ENCODE measurements around the gene PDHB.

Gene PDHB

GRCh38 chr3:58434990-58435389 lies 1.4 kb upstream of the PDHB start:
- DNase-seq: no peak

- DNase-seq: no peak
Measured at GRCh38 chr3:58434511-58434910, 879 bp upstream of the PDHB start.

GRCh38 chr3:58434168-58434504 lies 504 bp upstream of the PDHB start:
- no peak for DNase-seq

- no peak for DNase-seq
Measured at GRCh38 chr3:58432905-58433304, 727 bp downstream of the PDHB start.

DNA sequence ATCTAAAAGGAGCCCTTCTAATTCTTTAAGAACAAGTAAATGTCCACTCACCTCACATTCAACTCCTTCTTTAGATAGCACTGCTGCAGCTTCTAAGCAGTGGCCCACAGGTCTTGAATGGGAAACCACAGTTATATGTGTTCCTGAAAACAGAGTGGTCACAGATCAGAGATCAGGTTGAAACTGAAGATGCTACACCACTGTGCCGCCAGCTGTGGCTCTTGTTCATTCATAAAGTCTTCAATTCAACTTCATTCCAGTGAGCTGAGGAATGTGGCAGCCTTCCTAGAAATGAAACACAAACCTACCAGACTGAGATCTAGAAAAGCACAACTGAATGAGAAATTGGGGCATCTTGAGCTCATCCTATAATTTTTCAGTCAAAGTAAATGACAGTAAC lies 4.0 kb downstream of the PDHB start:
- DNase-seq: no peak

DNA sequence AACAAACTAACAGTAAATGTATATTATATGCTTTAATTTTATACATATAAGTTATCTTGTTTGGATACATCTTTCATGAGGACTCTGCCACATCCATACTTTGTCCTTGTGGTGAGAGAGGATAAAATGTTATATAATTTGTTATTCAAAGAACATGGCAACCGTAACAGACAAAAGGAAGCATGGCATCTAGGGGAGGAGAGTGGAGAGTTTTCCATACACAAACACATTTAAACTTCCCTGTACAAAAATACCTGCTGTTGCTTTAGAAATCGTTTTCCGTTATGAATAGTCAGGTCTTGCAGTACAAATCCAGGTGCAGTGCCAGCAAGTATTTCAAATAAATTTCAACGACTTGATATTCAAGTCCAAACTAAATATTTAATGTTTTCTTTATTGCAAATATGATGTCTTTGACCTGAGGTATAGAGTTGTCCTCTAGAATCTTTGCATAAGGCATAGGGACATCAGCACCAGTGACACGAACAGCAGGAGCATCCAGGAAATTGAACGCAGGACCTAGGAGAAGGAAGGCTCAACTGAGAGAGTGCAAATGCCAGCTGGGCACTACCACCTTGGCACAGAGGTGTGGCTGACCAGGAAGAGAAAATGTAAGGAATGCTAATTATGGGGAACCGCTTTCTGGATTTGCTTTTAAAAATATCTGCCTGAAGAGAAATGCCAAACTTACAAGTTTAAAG lies 5.8 kb downstream of the PDHB start:
- no peak for DNase-seq

DNA sequence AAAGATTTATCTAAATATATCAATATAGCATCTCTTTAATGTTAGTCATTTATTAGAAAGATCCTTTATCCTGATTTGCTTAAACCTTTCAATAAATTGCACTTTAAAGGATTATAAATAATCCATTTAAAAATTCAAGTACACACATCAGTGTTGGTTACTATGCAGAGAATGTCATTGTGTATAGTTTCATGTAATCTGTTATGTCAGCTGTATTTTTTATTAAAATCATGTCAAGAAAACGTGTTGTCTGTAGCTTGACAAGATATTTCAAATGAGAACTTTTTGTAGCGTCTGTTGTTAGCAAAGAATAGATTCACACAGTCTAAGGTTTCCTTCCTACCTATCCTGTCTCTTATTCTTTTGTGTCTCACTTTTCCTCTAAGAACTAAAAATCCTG lies 7.8 kb downstream of the PDHB start:
- no peak for DNase-seq

DNA sequence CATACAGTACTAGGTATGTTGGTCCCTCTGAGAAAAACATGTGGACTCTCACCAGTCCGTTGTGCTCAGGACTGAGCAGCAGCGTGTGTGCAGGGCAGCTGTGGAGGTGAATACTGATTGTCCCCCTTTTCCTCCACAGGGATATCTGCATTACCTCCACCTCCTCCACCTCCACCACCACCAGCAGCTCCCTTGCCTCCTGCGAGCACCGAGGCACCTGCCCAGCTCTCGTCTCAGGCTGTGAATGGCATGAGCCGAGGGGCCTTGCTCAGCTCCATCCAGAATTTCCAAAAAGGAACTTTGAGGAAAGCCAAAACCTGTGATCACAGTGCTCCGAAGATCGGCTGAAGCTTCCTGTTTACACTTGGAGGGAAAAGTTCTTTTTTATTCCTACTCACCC lies 9.0 kb downstream of the PDHB start:
- DNase-seq: no peak

DNA sequence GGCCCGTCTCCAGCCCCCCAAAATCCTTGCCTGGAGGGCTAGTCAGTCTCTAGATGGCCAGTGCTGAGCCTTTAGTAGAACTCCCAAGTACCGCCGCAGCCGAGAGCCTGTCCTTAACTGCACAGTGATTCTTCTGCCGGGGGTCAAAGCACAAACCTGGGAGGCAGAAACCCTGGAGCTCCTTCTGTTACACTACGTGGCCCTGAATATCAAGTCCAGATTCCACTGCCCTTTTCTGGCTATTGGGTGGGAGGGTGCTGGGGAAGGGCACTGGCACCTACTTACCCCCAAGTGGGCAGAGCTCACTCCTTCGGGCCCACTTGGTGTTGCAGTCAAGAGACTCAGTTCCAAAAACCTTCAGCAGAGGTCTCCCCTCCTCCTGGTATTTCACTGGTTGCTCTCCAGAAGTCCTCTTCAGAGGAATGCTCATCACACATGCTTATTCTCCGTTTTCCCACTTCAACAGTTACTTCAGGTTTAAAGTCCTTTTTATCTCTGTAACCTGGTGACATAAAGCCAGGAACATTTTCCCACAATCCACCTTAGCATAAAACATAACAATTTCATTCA lies 10.8 kb downstream of the PDHB start:
- DNase-seq: no peak

DNA sequence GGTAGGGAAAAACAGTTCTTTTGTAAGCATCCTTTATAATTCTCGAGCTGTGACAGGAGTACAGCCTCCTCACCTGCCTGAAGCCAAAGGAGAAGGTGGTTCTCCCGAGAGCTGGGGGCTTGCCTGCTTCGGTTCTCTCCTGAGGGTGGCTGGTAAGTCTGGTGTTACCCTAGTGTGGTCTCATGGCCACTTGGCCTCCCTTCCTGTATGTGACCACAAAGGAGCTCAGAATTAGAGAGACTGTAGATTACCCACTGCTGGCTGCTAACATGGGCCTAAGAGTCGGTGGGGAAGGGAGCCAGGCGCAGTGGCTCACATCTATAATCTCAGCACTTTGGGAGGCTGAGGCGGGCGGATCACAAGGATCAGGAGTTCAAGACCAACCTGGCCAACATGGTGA lies 12.6 kb downstream of the PDHB start:
- no peak for DNase-seq

- DNase-seq: no peak
Measured at GRCh38 chr3:58419780-58420507, 13.7 kb downstream of the PDHB start.

GRCh38 chr3:58418227-58418626 lies 15.4 kb downstream of the PDHB start:
- no peak for DNase-seq

GRCh38 chr3:58417075-58417474 lies 16.6 kb downstream of the PDHB start:
- no peak for DNase-seq

- no peak for DNase-seq
Measured at GRCh38 chr3:58416191-58416590, 17.4 kb downstream of the PDHB start.

DNA sequence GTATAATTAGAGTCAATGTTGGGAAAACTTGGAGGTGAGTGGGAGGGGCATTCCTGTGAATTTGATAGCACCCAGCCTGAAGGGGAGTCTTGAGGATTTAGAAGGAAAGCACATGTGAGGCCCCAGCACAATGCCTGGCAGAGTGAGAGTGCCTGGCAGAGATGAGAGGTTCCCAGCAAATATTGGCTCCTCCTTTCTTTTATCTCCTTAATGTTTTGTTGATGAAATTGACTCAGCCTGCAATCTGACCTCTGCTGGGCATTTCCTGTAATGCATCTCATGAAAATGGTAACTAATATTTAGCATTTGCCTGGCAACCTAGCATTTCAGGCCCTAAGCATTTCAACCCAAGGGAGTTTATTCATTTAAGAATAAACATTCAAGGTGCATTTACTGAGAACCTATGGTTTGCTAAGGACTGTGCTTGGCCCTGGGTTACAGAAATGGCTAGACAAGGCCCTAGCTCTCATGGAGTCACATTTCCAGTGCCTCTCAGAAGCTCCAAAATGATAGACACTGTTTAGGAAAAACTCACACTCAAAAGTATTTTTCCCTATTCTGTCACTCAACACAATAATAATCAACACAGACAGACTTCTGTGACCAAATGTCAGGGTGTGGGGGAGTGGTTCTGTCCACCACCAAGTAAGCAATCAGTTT lies 19.0 kb downstream of the PDHB start:
- peak; percentile 64 for DNase-seq

GRCh38 chr3:58411851-58412830 lies 21.5 kb downstream of the PDHB start:
- DNase-seq: no peak

- DNase-seq: no peak
Measured at GRCh38 chr3:58411036-58411435, 22.6 kb downstream of the PDHB start.

DNA sequence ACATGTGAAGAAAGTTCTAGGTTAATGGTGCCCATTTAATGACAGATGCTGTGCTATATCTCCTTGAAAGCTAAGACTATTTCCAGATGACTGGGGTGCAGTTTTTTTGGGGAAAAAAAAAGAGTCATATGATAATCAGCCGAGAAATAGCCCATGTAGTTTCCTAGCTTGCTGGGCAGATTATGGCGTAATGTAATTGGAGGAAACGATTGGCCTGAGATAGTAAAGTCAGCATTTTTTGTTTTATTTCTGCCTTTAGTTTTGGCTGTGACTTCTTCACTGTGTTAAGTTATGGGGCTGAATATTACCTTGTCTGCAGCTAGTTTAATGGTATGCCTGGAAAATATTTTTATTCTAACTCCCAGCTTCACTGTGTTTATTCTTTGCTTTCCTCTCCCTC lies 24.0 kb downstream of the PDHB start:
- no peak for DNase-seq

GRCh38 chr3:58408906-58409305 lies 24.7 kb downstream of the PDHB start:
- DNase-seq: no peak

DNA sequence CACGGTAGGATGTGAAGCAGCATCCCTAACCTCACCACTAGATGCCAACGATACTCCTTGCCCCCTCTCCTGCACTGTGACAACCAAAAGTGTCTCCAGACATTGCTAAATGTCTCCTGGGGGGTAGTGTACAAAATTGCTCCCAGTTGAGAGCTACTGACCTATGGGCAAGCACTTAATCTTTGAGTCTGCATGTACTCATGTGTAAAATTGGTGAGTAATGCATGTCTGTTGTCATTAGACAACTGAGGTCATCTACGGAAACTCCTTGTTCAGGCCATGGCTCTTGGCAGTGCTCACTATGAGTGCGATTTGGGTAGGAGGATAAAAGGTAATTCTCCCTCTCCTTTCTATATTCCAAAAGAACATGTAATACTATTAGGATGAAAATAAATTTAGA lies 29.2 kb downstream of the PDHB start:
- no peak for DNase-seq

DNA sequence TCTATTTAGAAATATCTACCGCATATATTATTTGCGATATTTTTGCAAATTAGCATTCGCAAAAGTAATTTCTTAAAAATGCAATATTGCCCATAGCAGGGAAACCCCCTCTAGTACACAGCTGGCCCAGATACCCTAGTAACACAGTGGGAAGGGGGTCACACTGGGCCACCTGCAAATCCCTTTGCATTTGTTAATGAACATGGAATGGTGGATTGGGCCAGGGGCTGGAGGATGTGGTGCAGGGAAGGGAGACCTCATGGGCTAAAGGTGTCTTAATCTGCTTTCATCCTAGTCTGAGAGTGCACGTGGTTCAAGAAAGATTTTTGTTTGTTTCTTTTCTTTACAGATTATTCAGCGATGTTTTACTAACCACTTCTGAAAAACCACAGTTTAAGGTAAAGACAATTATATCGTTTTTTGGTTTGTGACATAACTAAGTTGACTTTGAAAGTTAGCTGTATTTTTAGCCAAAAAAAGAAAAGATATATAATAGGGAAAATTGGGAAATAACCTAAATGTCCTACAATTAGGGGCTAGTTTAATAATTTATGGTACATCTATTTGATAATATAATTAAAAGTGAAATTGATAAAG lies 30.0 kb downstream of the PDHB start:
- no peak for DNase-seq

DNA sequence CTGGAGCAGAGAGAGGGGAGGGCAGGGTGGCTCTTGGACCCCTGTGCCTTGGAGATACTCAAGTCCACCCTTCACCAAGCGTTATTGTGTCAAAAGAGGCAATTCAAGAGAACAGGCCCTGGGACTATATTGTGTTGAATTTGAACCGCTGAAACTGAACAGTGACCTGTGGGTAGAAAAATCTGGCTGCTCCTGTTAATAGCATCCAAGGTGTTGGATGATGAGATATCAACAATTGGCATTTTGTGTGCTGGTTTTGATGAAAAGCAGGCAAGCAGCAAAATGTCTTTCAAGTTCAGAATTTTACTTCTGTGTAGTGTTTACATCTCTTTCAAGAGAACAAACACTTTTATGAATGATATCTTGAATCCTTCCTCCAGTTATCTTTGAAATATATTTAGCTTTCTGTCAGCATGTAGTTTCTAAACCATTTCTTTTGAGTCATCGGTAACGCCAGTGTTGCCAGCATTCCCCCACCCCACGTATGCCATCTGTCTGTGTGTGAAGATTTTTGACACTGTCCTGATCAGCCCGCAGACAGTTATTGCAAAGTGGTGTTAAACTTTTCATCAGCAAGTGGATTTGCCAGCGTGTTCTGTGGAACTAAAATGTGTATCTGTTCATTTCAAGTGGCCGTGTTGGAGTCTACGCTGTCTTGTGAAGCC lies 34.8 kb downstream of the PDHB start:
- no peak for DNase-seq

Data from stimulated activated CD4-positive, alpha-beta T cell treated with anti-CD3 and anti-CD28 coated beads, Interleukin-4, amount 100 ng/mL, for 24 hours (primary cell).